ENCODE data around the gene PHF19. TPM values are rescaled to one million over a fixed set of nuclear protein-coding genes. Genes with fewer than 3 reads are reported as not detected.

PHF19 gene
- total RNA-seq, 1 experiment from 2014 or later: 66.8 TPM

GRCh38 chr9:120893611-120894307 lies 16.8 kb upstream of the PHF19 start:
- H3K4ac ChIP-seq (ENCODE audit: low read depth, low read length): no peak overlapping the region
- no peak overlapping the region for H2AFZ ChIP-seq (ENCODE audit: low read length)
- no peak overlapping the region for H4K5ac ChIP-seq (ENCODE audit: insufficient read length, low read depth, low read length)
- no peaks in the 10 kb centered on the region for H3K36me3 Mint-ChIP-seq (ENCODE audit: insufficient read depth in 1 of 3, low read depth in 3 of 3)
- no peak overlapping the region for H3K4me3 Mint-ChIP-seq
- H3K79me1 ChIP-seq (ENCODE audit: insufficient read depth, low read depth, low read length, poor library complexity, severe bottlenecking): no peaks in the 10 kb centered on the region
- peaks cover 15% of the 10 kb centered on the region for H3K27me3 Mint-ChIP-seq (ENCODE audit: low read depth)
- no peak overlapping the region for H4K8ac ChIP-seq (replicated peaks; ENCODE audit: insufficient read length, low read depth, low read length)
- no peak overlapping the region for H2AK5ac ChIP-seq (ENCODE audit: insufficient read length, low read length)
- WGBS (ENCODE audit: extremely low coverage, insufficient read length, low lambda C conversion rate): no CpG with 5 or more reads among the region's 13 CpGs
- H2BK12ac ChIP-seq (ENCODE audit: insufficient read length, low read depth, low read length): no peak overlapping the region
- H4K91ac ChIP-seq (ENCODE audit: insufficient read length, low read depth, low read length): no peak overlapping the region
- DNase-seq: no peak
- no peak overlapping the region for H3K14ac ChIP-seq (ENCODE audit: insufficient read depth, low read length)
- H3K4me1 Mint-ChIP-seq: peaks cover 12 to 25% of the 10 kb centered on the region in 2 experiments
- no peaks in the 10 kb centered on the region for H3K27me3 ChIP-seq (ENCODE audit: insufficient read depth, low read length)
- TF ChIP-seq, protein P1, sequence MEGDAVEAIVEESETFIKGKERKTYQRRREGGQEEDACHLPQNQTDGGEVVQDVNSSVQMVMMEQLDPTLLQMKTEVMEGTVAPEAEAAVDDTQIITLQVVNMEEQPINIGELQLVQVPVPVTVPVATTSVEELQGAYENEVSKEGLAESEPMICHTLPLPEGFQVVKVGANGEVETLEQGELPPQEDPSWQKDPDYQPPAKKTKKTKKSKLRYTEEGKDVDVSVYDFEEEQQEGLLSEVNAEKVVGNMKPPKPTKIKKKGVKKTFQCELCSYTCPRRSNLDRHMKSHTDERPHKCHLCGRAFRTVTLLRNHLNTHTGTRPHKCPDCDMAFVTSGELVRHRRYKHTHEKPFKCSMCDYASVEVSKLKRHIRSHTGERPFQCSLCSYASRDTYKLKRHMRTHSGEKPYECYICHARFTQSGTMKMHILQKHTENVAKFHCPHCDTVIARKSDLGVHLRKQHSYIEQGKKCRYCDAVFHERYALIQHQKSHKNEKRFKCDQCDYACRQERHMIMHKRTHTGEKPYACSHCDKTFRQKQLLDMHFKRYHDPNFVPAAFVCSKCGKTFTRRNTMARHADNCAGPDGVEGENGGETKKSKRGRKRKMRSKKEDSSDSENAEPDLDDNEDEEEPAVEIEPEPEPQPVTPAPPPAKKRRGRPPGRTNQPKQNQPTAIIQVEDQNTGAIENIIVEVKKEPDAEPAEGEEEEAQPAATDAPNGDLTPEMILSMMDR (conservative IDR thresholded peaks at IDR 0.05): no peak
- H3K9ac ChIP-seq (ENCODE audit: extremely low read depth, insufficient read length, low read length): no peak overlapping the region
- no peak overlapping the region for H3K27ac Mint-ChIP-seq
- no peak overlapping the region for H3K27ac ChIP-seq (ENCODE audit: insufficient read length, low read depth, low read length)
- no peak overlapping the region for H3K18ac ChIP-seq (ENCODE audit: insufficient read length, low read depth, low read length)
- no peaks in the 10 kb centered on the region for H3K79me2 ChIP-seq (ENCODE audit: insufficient read depth, low read length)
- H3K4me1 ChIP-seq (ENCODE audit: insufficient read depth, low read length): no peaks in the 10 kb centered on the region; the same call in 1 of the 2 replicates
- H4K20me1 ChIP-seq (ENCODE audit: control insufficient read depth, insufficient read depth, insufficient read length): no peaks in the 10 kb centered on the region
- no peaks in the 10 kb centered on the region for H3K23me2 ChIP-seq (ENCODE audit: insufficient read length, low read depth, low read length, poor library complexity, severe bottlenecking)
- H2BK20ac ChIP-seq (ENCODE audit: low read depth, low read length, poor library complexity, severe bottlenecking): no peak overlapping the region
- no peak overlapping the region for H3T11ph ChIP-seq (ENCODE audit: low read length)
- H3K9me3 ChIP-seq (ENCODE audit: control insufficient read depth, low read depth, low read length): no peaks in the 10 kb centered on the region
- H2BK5ac ChIP-seq (ENCODE audit: insufficient read length, low read length): no peak overlapping the region
- H3K4me2 ChIP-seq (ENCODE audit: insufficient read depth, insufficient read length, low read length): no peak overlapping the region
- no peaks in the 10 kb centered on the region for H3K9me3 Mint-ChIP-seq
- no peak overlapping the region for H3K56ac ChIP-seq (ENCODE audit: insufficient read length, low read depth, low read length)
- no peak overlapping the region for H2BK120ac ChIP-seq (ENCODE audit: low read depth, low read length, poor library complexity, severe bottlenecking)
- no peak overlapping the region for H2BK15ac ChIP-seq (ENCODE audit: low read depth, low read length)
- no peak overlapping the region for H3K23ac ChIP-seq (ENCODE audit: insufficient read length, low read depth, low read length)

Measured in H9 (cell line).